Activated CD8-positive, alpha-beta T cell treated with anti-CD3 and anti-CD28 coated beads, Interleukin-2, amount 10 ng/mL, durations not matched to agents 7 days and 5 days (primary cell): Measurements from ENCODE around the gene OSGEPL1. TPM values are rescaled to one million over a fixed set of nuclear protein-coding genes. Genes with fewer than 3 reads are reported as not detected.

Experiments used
- total RNA-seq, 2 experiments: library from RNA; stranded (reverse); gene quantifications; one replicate each; pipeline ENCODE4 v1.2.3, GENCODE V29; 2021

OSGEPL1 gene
- total RNA-seq, 2 experiments from 2014 or later: 8.0 to 8.5 TPM

Other genes starting within 250 kb of the OSGEPL1 start
- gene SLC40A1, start 182.0 kb downstream of the OSGEPL1 start, total RNA-seq: under 1 TPM; 0.31 to 0.47 TPM
- 10 to 100 TPM; 36.9 to 39.4 TPM for gene ASNSD1, start 101.3 kb downstream of the OSGEPL1 start, total RNA-seq
- 1 to 10 TPM; 4.8 to 5.2 TPM for gene ANKAR, start 88.1 kb downstream of the OSGEPL1 start, total RNA-seq
- 10 to 100 TPM; 59.4 to 61.0 TPM for gene ORMDL1, start 21.5 kb upstream of the OSGEPL1 start, total RNA-seq
- gene PMS1, start 21.7 kb upstream of the OSGEPL1 start, total RNA-seq: 10 to 100 TPM; 33.7 to 41.7 TPM